Gastrocnemius medialis (tissue), 4 donors: ENCODE data around the gene ATG7.

Source experiments
- CTCF ChIP-seq, 5 experiments: fragments of 450-650 bp in 3 of 5; fragments of 200-600 bp in 2 of 5; sonication (generic) in 2 of 5; IDR thresholded peaks in 4 of 5; conservative IDR thresholded peaks in 1 of 5; 1 replicate in 4 of 5; 2 replicates in 1 of 5; pipeline ENCODE4 v1.5.1; 2016 to 2019; ENCODE audit warnings: antibody characterized with exemption in 5 of 5, mild to moderate bottlenecking in 3 of 5, moderate library complexity in 3 of 5
- POLR2A ChIP-seq, 2 donors: fragments of 450-650 bp; IDR thresholded peaks; one replicate each; pipeline ENCODE4 v1.6.1; 2017; ENCODE audit warnings: antibody characterized with exemption in 2 of 2, mild to moderate bottlenecking in 2 of 2, moderate library complexity in 2 of 2

- TF ChIP-seq CTCF (IDR thresholded peaks at IDR 0.05 in 4 of 5, conservative IDR thresholded peaks at IDR 0.05 in 1 of 5): no peak
- TF ChIP-seq POLR2A (IDR thresholded peaks at IDR 0.05): no peak
Measured at GRCh38 chr3:11260460-11260859, 11.7 kb upstream of the ATG7 start.
